NCI-H1092 (cell line): ENCODE data around the gene ABCC4.

Experiments used
- DNase-seq: peaks from one replicate; lab custom pipeline; 2025; lab: John Stamatoyannopoulos, UW

ABCC4 gene

GRCh38 chr13:95050800-95051615, 250.2 kb downstream of the ABCC4 start:
- DNase-seq = no peak

GRCh38 chr13:95049772-95050171, 251.5 kb downstream of the ABCC4 start:
- DNase-seq = no peak

- DNase-seq = no peak
Measured at GRCh38 chr13:95044452-95045205, 256.6 kb downstream of the ABCC4 start.

DNA sequence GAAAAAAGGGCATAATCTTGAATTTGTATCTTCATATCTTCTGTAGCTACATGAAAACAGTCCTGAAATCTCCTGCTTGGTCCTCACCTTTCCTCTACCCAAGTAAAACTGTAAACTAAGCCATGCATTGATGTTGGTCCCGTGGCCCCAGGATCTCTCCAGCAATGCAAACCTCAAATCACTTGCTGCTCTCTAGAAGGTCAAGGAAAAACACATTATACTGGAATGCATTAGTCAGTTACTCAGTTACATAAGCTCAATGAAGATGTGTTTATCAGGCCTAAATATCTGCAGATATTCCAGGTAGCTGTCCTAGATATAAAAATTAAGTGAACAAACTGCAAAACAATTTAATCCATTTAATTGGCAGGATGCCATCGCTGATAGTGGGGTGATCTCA, 261.8 kb downstream of the ABCC4 start:
- no peak for DNase-seq

- DNase-seq = no peak
Measured at GRCh38 chr13:95038949-95039348, 262.3 kb downstream of the ABCC4 start.

DNA sequence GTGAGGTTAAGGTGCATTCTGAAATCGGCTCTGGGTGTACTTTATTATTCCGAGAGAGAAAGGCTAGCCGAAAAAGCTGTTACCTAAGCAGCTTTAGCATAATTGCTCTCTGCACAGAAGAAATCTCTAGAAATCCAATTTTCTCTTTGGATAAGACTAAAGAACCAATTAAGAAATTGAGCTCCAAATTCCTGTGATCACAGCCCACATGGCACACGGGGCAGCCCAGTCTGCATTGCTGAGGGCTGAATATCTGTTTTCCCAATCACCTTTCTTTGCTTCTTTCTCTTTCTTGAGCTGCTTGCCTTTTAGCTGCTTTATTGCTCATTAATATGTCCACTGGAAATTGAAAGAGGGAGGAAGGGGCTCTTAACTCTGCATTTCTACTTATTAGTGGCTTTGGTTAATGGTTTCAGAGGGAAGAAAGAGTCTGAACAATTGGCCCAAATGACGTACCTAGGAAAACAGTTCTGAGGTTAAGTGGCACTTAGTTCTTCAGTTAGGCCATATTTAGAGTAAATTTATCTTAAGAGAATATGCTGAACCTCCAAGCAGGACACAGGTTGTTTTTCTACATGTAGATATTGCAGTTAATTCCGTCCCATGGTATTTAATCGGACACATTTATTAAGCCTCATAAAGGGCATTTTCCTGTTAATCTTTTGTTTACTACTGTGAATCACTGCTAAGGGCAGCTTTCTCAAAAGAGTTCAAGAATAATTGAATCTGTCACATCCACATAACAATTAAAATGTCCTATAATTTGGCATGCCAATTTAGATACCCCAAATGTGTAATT, 265.7 kb downstream of the ABCC4 start:
- DNase-seq = no peak

- no peak for DNase-seq
Measured at GRCh38 chr13:95033890-95034289, 267.4 kb downstream of the ABCC4 start.

DNA sequence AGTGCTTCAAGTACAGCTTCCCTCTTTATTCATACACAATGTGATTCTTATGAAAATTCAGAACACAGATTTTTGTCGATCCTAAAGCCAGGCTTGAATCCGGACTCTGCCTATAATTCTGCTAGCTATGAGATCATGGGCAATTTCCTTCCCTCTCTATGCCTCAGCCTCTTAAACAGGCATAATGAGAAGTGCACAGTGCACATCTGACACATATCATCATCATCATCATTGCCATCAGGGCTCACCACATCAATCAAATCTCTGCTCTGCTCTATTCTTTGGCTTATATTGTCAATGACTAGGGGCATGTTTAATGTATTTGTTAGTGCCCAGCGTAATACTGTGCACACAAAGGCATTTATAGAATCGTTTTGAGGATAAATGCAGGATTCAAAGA, 269.1 kb downstream of the ABCC4 start:
- no peak for DNase-seq

DNA sequence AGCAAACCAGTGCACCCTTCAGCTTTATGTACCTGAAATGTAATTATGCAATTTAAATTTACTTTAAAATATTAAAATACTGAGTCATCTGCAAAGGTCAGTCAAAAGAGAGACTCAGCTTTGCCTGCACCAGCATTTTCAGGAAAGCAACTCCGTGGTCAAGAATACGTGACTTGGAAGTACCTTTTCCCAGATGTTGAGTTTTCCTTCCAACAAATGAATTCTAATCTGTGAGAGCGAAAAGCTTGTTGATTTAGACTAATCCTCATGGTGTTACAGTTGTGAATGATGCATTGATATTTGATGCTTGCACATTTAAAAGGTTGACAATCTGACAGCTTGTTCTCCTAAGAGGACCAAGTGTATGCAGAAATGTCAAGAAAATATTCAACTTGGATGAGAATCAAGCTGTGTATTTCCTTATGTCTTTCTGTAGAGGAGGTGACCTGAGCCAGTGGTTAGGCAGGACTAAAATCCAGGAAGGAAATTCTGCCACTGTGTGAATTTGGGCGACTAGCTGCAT, 270.4 kb downstream of the ABCC4 start:
- no peak for DNase-seq

DNA sequence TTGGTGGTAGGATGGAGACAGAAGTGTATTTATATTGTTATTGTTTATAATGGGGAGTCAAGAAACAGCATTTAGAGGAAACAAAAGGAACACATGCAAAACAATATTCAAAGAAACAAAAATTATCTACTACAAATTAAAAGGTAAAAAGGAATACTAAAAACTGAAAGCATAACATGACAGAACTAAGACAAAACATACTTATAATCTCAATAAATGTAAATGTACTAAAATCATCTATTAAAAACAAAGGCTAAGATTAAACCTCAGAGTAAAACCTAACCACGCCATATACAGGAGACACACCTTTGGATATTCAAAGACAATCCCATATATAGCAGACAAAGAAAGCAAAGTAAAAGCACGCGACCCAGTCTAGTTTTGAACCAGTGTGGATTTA, 273.6 kb downstream of the ABCC4 start:
- DNase-seq = no peak

- no peak for DNase-seq
Measured at GRCh38 chr13:95025116-95025515, 276.1 kb downstream of the ABCC4 start.

- DNase-seq = no peak
Measured at GRCh38 chr13:95023405-95023804, 277.8 kb downstream of the ABCC4 start.

DNA sequence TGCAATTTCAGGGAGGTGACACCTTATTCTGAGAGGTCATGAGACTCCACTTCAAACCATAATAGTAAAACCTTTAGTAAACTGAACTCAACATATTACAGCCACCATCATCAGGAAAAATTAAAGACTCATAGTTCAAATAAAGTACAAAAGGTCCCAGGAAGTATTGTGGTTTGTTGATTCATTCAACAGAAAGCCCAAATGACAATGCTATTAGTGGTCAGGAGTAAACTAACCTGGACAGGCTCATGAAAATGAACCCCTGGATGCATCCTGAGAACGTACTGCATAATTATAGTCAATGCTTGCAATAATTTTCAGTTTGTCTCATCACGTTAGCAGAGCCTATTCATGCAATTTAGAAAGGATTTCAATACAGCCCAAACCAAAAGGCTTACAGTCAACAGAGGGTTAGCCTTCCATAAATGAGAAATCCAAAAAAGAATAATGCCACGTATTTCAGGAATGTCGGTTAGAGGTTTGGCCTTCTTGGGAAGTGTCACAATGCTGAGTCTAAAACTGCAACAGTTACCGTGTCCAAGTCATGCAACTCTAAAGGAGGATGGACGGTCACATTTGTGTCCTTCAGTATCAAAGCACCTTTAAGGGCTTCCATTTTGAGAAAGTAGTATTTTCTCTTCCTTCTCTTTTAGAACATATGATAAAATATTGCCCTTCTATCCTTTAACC, 280.8 kb downstream of the ABCC4 start:
- DNase-seq = no peak

- DNase-seq = no peak
Measured at GRCh38 chr13:95019886-95020285, 281.4 kb downstream of the ABCC4 start.

DNA sequence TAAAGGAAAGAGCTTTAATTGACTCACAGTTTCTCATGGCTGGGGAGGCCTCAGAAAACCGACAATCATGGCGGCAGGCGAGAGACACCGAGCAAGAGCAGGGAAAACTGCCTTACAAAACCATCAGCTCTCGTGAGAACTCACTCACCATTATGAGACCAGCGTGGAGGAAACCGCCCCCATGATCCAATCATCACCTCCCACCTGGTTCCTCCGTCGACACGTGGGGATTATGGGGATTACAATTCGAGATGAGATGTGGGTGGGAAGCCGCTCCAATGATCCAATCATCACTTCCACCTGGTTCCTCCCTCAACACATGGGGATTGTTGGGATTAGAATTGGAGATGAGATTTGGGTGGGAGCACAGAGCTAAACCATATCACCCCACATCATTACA, 293.9 kb downstream of the ABCC4 start:
- DNase-seq = no peak

- no peak for DNase-seq
Measured at GRCh38 chr13:95005300-95005699, 296.0 kb downstream of the ABCC4 start.

GRCh38 chr13:95003019-95003813, 298.0 kb downstream of the ABCC4 start:
- DNase-seq = peak; percentile 91

- peak; percentile 11 for DNase-seq
Measured at GRCh38 chr13:95002126-95002525, 299.1 kb downstream of the ABCC4 start.

DNA sequence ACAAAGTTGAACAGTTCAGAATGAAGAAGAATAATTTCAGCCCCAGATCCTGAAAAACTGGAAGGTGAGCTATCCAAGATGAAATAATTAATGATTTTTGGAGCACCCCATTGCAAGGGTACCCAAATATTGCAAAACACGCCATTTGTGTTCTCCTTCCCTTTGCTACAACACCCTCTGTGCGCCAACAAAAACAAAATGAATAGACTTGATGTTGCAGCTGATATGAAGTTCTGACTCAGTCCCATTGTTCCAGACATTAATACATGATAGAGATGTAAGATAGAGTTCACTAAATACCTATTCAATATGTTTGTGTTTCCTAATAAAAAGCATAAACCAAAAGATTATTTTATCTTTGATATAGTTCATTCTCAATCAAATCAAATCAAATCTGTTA, 301.4 kb downstream of the ABCC4 start:
- no peak for DNase-seq

- no peak for DNase-seq
Measured at GRCh38 chr13:94997126-94997525, 304.1 kb downstream of the ABCC4 start.

DNA sequence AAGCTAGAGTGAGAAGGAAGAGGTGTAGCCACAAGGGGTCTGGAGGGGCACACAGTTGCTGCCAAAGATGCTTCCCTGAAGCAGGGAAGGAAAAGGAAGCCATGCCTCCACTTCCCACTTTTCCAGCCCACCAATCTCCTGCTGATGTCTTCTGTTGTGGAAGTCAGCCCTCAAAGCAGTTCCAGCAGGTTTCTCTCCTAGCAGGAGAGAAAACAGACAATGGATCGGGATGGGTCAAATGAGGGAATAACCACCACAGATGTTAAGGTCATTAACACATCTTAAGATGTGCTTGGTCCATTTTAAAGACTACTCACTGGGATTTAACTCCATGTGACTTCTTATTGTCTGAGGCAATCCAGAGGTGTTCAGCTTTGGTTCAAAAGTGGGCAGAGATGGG, 304.8 kb downstream of the ABCC4 start:
- no peak for DNase-seq
